HepG2 (cell line): ENCODE results near the gene ENG. TPM values are rescaled to one million over a fixed set of nuclear protein-coding genes. Genes with fewer than 3 reads are reported as not detected.

Experiments used
- ATAC-seq: fragments of 200-7000 bp; cut with Tn5 transposase; 3 replicates; pipeline ENCODE4 v1.9.1; 2020; ENCODE audit warnings: mild to moderate bottlenecking, moderate library complexity
- BruUV-seq: library from RNA; stranded (reverse); fragments of 400-500 nt; replicated peaks from 2 replicates; lab custom pipeline; 2021; lab: Mats Ljungman, UMichigan
- CTCF ChIA-PET: fragments of 300-600 bp; formaldehyde crosslinking; extraction: SDS; loops from one replicate; lab custom pipeline; 2021; ENCODE audit warnings: low total read pairs, inconsistent platforms, low intra/inter-chr PET ratio; lab: Yijun Ruan, JAX
- POLR2A ChIA-PET: fragments of 350-600 bp; sonication (Branson Sonifier 250); formaldehyde crosslinking; loops from one replicate; lab custom pipeline; 2020; ENCODE audit warnings: antibody characterized with exemption, inconsistent platforms; lab: Yijun Ruan, JAX
- DNase-seq: peaks from one replicate; pipeline ENCODE4 v3.0.0-alpha.2; 2015; ENCODE audit warnings: low spot score
- FAIRE-seq: peaks from 3 replicates; lab custom pipeline; 2011; peaks lifted over from hg19 to GRCh38; lab: Jason Lieb, UNC
- H2AFZ ChIP-seq: one replicate; pipeline ENCODE4 v1.6.1; 2011; ENCODE audit warnings: low read length, inconsistent platforms
- H3K27ac ChIP-seq: fragments of 300-600 bp; 3 replicates; pipeline ENCODE4 v1.8.0; 2011; ENCODE audit warnings: mixed run types, mild to moderate bottlenecking, mixed read lengths, low read length, inconsistent platforms; ENCODE audit not compliant: insufficient read depth; ENCODE audit errors: extremely low read length
- H3K27me3 ChIP-seq, 2 experiments: fragments of 200-600 bp in 1 of 2; 2 replicates in 1 of 2; 3 replicates in 1 of 2; pipeline versions ENCODE4 v1.6.0 to v1.8.0; 2011; ENCODE audit warnings: low read length in 2 of 2, mild to moderate bottlenecking in 2 of 2, moderate library complexity in 2 of 2, inconsistent platforms in 1 of 2; ENCODE audit not compliant: insufficient read depth in 2 of 2, control insufficient read depth in 1 of 2
- H3K36me3 ChIP-seq, 2 experiments: fragments of 200-600 bp in 1 of 2; replicated peaks in 1 of 2; 2 replicates in 1 of 2; 3 replicates in 1 of 2; pipeline versions ENCODE4 v1.5.1 to v1.8.0; 2011; ENCODE audit warnings: low read length in 2 of 2, inconsistent platforms in 1 of 2; ENCODE audit not compliant: insufficient read depth in 2 of 2, control insufficient read depth in 1 of 2
- H3K4me1 ChIP-seq: 2 replicates; pipeline ENCODE4 v1.5.1; 2012; ENCODE audit warnings: low read length, inconsistent platforms; ENCODE audit not compliant: insufficient read depth
- H3K4me2 ChIP-seq: 2 replicates; pipeline ENCODE4 v1.6.0; 2011; ENCODE audit warnings: low read depth, low read length, inconsistent platforms
- H3K4me3 ChIP-seq, 3 experiments: fragments of 200-600 bp in 1 of 3; sonication (generic), shearing (Covaris generic) in 1 of 3; replicated peaks in 1 of 3; 2 replicates each; pipeline ENCODE4 v1.5.1; 2011 to 2016; ENCODE audit warnings: low read length in 3 of 3, inconsistent platforms in 2 of 3, low read depth in 2 of 3, mild to moderate bottlenecking in 2 of 3, control low read depth in 1 of 3, mixed read lengths in 1 of 3; ENCODE audit not compliant: insufficient read depth in 1 of 3
- H3K79me2 ChIP-seq: one replicate; pipeline ENCODE4 v1.6.1; 2011; ENCODE audit warnings: low read length, inconsistent platforms; ENCODE audit not compliant: insufficient read depth
- H3K9ac ChIP-seq: 2 replicates; pipeline ENCODE4 v1.6.0; 2011; ENCODE audit warnings: mild to moderate bottlenecking, low read depth, low read length, inconsistent platforms; ENCODE audit not compliant: insufficient read depth
- H3K9me3 ChIP-seq: 2 replicates; pipeline ENCODE4 v1.5.1; 2012; ENCODE audit warnings: mild to moderate bottlenecking, low read length
- H4K20me1 ChIP-seq: 2 replicates; pipeline ENCODE4 v1.6.0; 2011; ENCODE audit warnings: inconsistent platforms, mild to moderate bottlenecking, low read length, moderate library complexity; ENCODE audit not compliant: insufficient read depth
- ATF7-NPFF ChIP-seq: sonication (generic); formaldehyde crosslinking; IDR thresholded peaks from 2 replicates; pipeline ENCODE4 v1.8.1; 2023; ENCODE audit warnings: mild to moderate bottlenecking, low read depth, missing genetic modification reagents, moderate library complexity
- CEBPB ChIP-seq: IDR thresholded peaks from 2 replicates; pipeline ENCODE4 v1.6.1; 2011; ENCODE audit warnings: low read depth, low read length, improper control_type of control experiment, borderline replicate concordance
- EHMT2 ChIP-seq: fragments of 200-600 bp; sonication (generic); IDR thresholded peaks from 2 replicates; pipeline ENCODE4 v1.7.0; 2017; ENCODE audit warnings: antibody characterized with exemption, low read depth, low read length, borderline replicate concordance
- GABPB1 ChIP-seq: IDR thresholded peaks from 2 replicates; pipeline ENCODE4 v1.6.1; 2016; ENCODE audit warnings: mild to moderate bottlenecking, missing genetic modification reagents, moderate library complexity, missing compliant biosample characterization
- HMGA1 ChIP-seq: sonication (generic); formaldehyde crosslinking; conservative IDR thresholded peaks from 2 replicates; pipeline ENCODE4 v1.4.0; 2020; ENCODE audit warnings: missing genetic modification reagents
- LBX2 ChIP-seq: sonication (generic); formaldehyde crosslinking; IDR thresholded peaks from 2 replicates; pipeline ENCODE4 v1.5.0; 2020; ENCODE audit warnings: missing genetic modification reagents, mild to moderate bottlenecking, borderline replicate concordance
- RBFOX2 ChIP-seq: fragments of 200-400 bp; formaldehyde crosslinking; IDR thresholded peaks from 2 replicates; pipeline ENCODE4 v1.6.1; 2017; ENCODE audit warnings: low read depth, mild to moderate bottlenecking, low read length
- THAP8 ChIP-seq: sonication (generic); formaldehyde crosslinking; IDR thresholded peaks from 2 replicates; pipeline ENCODE4 v1.5.1; 2020; ENCODE audit warnings: missing genetic modification reagents, mild to moderate bottlenecking, borderline replicate concordance
- YY1 ChIP-seq: IDR thresholded peaks from 2 replicates; pipeline ENCODE4 v1.6.1; 2011; ENCODE audit warnings: low read length, low read depth, moderate library complexity, mild to moderate bottlenecking; ENCODE audit not compliant: insufficient read depth, insufficient replicate concordance
- ZBTB2 ChIP-seq: sonication (generic); formaldehyde crosslinking; IDR thresholded peaks from 2 replicates; pipeline ENCODE4 v1.8.0; 2022; ENCODE audit warnings: low read depth, missing genetic modification reagents
- ZBTB34 ChIP-seq: sonication (generic); formaldehyde crosslinking; IDR thresholded peaks from 2 replicates; pipeline ENCODE4 v1.8.0; 2022; ENCODE audit warnings: mild to moderate bottlenecking, missing genetic modification reagents
- ZFP91 ChIP-seq: sonication (generic); formaldehyde crosslinking; IDR thresholded peaks from 2 replicates; pipeline ENCODE4 v1.9.0; 2022; ENCODE audit warnings: missing genetic modification reagents, mild to moderate bottlenecking, borderline replicate concordance
- ZNF10 ChIP-seq: sonication (generic); formaldehyde crosslinking; IDR thresholded peaks from 2 replicates; pipeline ENCODE4 v1.4.0; 2020; ENCODE audit warnings: mild to moderate bottlenecking, low read depth, missing genetic modification reagents, borderline replicate concordance
- ZNF367 ChIP-seq: sonication (generic); formaldehyde crosslinking; IDR thresholded peaks from 2 replicates; pipeline ENCODE4 v1.4.0; 2020; ENCODE audit warnings: missing genetic modification reagents, borderline replicate concordance
- ZNF749 ChIP-seq: sonication (generic); formaldehyde crosslinking; IDR thresholded peaks from 2 replicates; pipeline ENCODE4 v1.8.0; 2022; ENCODE audit warnings: mild to moderate bottlenecking, missing genetic modification reagents, moderate library complexity, borderline replicate concordance
- ZZZ3 ChIP-seq: sonication (generic); formaldehyde crosslinking; IDR thresholded peaks from 2 replicates; pipeline ENCODE4 v1.4.0; 2020; ENCODE audit warnings: missing genetic modification reagents, mild to moderate bottlenecking, borderline replicate concordance
- WGBS: methylation state at CpG from one replicate; pipeline ENCODE4 v1.1.6; 2017; ENCODE audit warnings: low lambda C conversion rate; 5-methylcytosine and 5-hydroxymethylcytosine counted together
- in situ Hi-C: cut with HindIII; loops from 2 replicates; pipeline ENCODE4 v1.10.0; 2017; ENCODE audit warnings: low pct_unique_long_range_greater_than_20kb; ENCODE audit not compliant: extremely low pct_ligation_motif_present
- intact Hi-C: fragments of 100-400 bp; cut with micrococcal nuclease; formaldehyde crosslinking; loops from one replicate; pipeline ENCODE4 v1.10.0; 2022; ENCODE audit not compliant: unreplicated experiment
- polyA plus RNA-seq, 8 experiments: library from polyadenylated mRNA; depleted of rRNA in 3 of 8; stranded (reverse) in 7 of 8; unstranded in 1 of 8; fragments of >200 nt; fragmentation: Illumina TruSeq in 4 of 8; extraction: Trizol in 4 of 8; gene quantifications; 2 replicates each; pipeline versions ENCODE4 v1.2.1 to v1.2.3, GENCODE V29; 2011 to 2016; ENCODE audit warnings: low read depth in 4 of 8, missing spikeins in 1 of 8, mixed read lengths in 1 of 8; ENCODE audit not compliant: insufficient read depth in 1 of 8
- total RNA-seq, 5 experiments: library from RNA; depleted of rRNA; stranded (reverse); fragments of >200 nt; fragmentation: Illumina TruSeq; extraction: Trizol; gene quantifications; 2 replicates each; pipeline ENCODE4 v1.2.3, GENCODE V29; 2016; ENCODE audit warnings: low read depth in 1 of 5

Gene ENG
- total and polyA plus RNA-seq, 2 of the 13 experiments (the other 11 are each of a cell fraction or from before 2014, with no cell fraction given), result 0.02 to 1.1 TPM

- Histone ChIP-seq H3K4me3 (no peak overlapping the region), H2AFZ (no peak overlapping the region), H3K79me2 (no peaks in the 10 kb centered on the region), H3K36me3 (peaks cover 11 to 29% of the 10 kb centered on the region in 2 experiments; a peak in 4 of 5 replicates), H3K9ac (no peak overlapping the region), H3K27me3 (no peaks in the 10 kb centered on the region), H3K4me2 (no peak overlapping the region), H3K9me3 (no peaks in the 10 kb centered on the region), H3K27ac (no peak overlapping the region), H4K20me1 (no peaks in the 10 kb centered on the region), H3K4me1 (peaks cover 4% of the 10 kb centered on the region; the same call in 1 of the 2 replicates)
- intact Hi-C loops, result no loop called here
- ATAC-seq, result no peak
- TSS peak; percentile 37 for BruUV-seq
- POLR2A ChIA-PET, result interaction anchor here (0.7 to 2.7 kb wide), 5 partner anchors 9 to 83 kb away, joined by 3 to 12 read pairs (median 3); partner anchors contain the start of genes FPGS and ST6GALNAC4
- FAIRE-seq, result no peak
- CTCF ChIA-PET, result no interaction called here
- no peak for DNase-seq
- 91% methylated on average over 10 of the region's 13 CpGs for WGBS
- in situ Hi-C loops, result no loop called here
- TF ChIP-seq CEBPB (no peak), ATF7-NPFF (CRISPR knock-in tag) (no peak), YY1 (no peak), ZBTB2 (CRISPR knock-in tag) (no peak), EHMT2 (no peak), RBFOX2 (peak; percentile 6; the same call in 1 of the 2 replicates), HMGA1 (CRISPR knock-in tag) (no peak), ZNF749 (no peak), ZZZ3 (no peak), GABPB1 (CRISPR knock-in tag) (no peak), ZNF10 (no peak), ZBTB34 (CRISPR knock-in tag) (no peak), THAP8 (CRISPR knock-in tag) (no peak), ZFP91 (CRISPR knock-in tag) (peak; percentile 59), LBX2 (CRISPR knock-in tag) (no peak), ZNF367 (CRISPR knock-in tag) (no peak)
Observed at GRCh38 chr9:127885508-127886281, 31.2 kb upstream of the ENG start.
